Keratinocyte (primary cell): Measurements from ENCODE around the gene REV1.

Source experiments
- EZH2 ChIP-seq: IDR thresholded peaks from one replicate; pipeline ENCODE4 v1.6.1; 2012; ENCODE audit warnings: inconsistent platforms, mild to moderate bottlenecking, low read length, moderate library complexity
- TF ChIP-seq, protein P1 (sequence below), 3 experiments: IDR thresholded peaks in 1 of 3; conservative IDR thresholded peaks in 1 of 3; optimal IDR thresholded peaks in 1 of 3; 2 replicates in 2 of 3; 3 replicates in 1 of 3; pipeline versions ENCODE3 to v1.5.1; 2011; ENCODE audit warnings: low read length in 3 of 3, mild to moderate bottlenecking in 3 of 3, moderate library complexity in 2 of 3, control low read depth in 1 of 3, inconsistent platforms in 1 of 3; ENCODE audit not compliant: insufficient read depth in 2 of 3; ENCODE audit errors: extremely low read depth in 1 of 3

DNA sequence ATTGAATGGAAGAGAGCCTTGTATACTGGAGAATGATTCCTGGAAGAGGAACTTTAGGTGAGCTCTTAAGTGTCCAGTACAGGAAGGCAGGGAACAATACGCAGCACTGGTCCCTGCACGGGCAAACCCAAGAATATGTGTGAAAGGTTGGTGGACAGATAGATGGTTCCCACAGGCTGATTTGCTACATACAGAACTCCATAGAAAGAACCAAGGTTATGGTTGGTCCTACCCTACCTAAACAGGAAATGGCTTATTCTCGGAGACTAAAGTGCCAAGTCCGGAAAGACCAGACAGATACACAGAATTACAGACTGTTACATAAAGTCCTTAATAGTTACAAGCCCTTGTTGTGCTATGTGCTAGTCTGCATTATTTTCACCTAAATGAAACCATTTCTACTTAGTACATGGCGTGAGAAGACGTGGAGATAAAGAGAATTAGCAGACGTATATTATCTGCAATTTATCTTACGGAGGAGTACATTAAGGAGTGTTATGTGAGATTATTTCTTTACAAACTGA is 1.2 kb downstream of the REV1 start:
- TF ChIP-seq, protein P1, sequence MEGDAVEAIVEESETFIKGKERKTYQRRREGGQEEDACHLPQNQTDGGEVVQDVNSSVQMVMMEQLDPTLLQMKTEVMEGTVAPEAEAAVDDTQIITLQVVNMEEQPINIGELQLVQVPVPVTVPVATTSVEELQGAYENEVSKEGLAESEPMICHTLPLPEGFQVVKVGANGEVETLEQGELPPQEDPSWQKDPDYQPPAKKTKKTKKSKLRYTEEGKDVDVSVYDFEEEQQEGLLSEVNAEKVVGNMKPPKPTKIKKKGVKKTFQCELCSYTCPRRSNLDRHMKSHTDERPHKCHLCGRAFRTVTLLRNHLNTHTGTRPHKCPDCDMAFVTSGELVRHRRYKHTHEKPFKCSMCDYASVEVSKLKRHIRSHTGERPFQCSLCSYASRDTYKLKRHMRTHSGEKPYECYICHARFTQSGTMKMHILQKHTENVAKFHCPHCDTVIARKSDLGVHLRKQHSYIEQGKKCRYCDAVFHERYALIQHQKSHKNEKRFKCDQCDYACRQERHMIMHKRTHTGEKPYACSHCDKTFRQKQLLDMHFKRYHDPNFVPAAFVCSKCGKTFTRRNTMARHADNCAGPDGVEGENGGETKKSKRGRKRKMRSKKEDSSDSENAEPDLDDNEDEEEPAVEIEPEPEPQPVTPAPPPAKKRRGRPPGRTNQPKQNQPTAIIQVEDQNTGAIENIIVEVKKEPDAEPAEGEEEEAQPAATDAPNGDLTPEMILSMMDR (optimal IDR thresholded peaks at IDR 0.05 in 1 of 3, IDR thresholded peaks at IDR 0.05 in 1 of 3, conservative IDR thresholded peaks at IDR 0.05 in 1 of 3; ENCODE audit: extremely low read depth in 1 of 3, insufficient read depth in 2 of 3, low read length in 3 of 3): no peak
- no peak for TF ChIP-seq EZH2
